ENCODE results near the gene KRTAP7-1.
A peak's percentile ranks its signal among the peaks of the same experiment; 100 is the strongest.

KRTAP7-1 gene, protein sequence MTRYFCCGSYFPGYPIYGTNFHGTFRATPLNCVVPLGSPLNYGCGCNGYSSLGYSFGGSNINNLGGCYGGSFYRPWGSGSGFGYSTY
- 0 to 0.04 (median 0) reads per million in 3 experiments for total RNA-seq

DNA sequence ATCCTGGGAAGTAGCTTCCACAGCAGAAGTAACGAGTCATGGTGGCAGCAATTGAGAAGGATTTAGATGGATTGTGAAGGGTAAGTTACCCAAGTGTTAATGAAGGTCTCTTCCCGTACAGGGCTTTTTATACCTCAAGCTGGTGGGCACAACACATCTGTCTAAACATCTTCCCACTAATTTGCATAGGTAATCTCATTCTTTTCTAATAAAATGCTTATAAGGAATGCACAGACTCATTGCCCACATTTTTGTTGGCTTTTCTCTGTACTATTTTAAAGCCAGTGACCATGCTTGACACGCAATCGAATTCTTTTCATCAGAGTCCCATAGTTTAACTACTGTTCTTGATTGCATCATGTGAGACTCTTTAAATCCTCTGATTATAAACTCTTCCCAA is at the start of gene KRTAP7-1:
TSS of gene KRTAP7-1 (minus strand) at position 101 of the 400 bp plus-strand sequence. CDS start at position 40, 61 bp downstream.
- no peak for DNase-seq

DNA sequence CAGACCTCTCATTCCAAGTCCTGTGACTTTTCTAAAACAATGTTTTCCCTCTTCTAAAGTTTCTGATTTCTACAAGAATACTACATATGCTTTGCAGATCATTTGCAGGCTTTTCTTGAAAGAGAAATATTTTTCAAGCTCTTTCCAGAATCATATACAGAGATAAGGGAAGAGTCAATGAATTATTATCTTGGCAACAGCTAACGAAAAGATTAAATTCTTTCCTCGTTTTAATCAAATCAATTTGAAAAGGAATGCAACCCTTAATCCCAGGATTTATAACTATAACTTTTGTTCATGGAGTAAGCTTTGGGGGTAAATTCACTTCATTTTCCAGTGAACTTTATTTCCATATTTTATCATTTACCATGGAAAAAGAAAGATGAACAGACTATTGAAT is 45.0 kb upstream of the KRTAP7-1 start:
- no peak for DNase-seq

DNA sequence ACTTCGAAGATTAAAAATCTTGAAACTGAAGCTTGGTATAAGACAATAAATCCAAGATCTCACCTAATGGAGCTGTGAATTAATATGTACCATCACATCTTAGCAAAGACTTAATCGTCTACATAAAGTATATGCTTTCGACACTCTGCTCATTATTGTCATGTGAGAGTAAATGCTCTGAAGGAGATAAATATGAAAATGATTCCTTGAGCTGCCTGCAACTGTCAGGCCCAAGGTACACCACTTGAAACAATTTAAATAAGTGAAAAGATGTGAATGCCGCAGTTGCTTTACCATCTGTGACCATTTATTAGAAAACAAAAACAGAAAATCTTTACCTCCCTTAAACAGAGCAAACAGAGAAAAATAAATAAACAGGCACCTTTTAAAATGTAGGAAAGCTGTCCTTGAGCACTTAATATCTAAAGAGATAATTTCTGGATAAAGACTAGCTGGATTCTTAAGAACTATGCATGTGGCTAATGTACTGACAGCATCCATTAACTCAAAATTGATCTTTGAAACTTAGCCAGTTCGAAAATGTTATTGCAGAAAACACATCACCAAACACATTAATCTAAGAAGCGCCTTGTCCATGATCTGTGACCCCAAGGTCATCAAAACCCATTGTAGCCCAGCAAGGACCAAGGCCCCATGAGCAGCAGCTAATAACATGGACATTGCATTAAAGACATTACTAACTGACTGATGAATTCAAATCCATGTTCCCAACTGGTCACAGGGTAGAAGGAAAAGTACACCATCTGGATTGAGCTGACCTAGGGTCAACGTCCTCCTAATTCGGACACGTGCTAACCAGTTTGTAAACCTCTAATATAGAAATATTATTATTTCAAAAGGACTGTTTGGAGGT is 18.3 kb upstream of the KRTAP7-1 start:
- no peak for DNase-seq

DNA sequence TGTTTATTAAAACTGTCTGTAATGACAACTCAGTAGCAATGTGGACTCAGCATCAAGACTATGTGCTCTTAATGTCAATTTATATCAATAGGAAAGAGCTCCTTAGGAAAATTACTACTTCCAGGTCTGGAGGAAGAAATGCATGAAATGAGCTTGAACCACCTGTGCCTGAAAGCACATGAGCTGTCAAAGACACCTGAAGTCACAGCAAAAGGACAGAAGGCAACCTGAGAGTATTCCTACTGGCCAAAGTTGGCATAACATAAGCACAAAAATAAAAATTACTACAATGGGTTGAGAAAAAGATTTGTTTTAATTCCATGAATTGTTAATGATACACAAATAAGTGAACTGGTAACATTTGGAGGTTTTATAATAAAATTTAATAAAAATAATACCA is 13.4 kb upstream of the KRTAP7-1 start:
- DNase-seq = no peak

DNA sequence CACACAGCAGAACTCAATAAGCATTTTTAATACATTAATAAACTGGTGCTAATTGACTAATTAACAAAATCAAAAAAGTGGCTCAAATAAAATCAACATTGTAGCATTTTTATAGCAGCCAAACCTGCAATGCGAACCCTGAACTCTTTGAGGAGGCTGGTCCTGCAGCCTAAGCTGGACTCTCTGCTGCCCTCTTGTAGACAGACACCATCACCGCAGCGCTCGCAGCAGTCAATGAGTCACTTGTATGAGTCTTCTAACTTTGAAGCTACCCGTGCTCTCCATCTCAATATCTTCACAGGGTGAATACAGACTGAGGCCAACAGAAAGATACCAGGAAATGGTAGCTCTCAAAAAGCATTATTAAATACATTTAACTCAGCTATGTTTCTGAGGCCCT is 9.7 kb upstream of the KRTAP7-1 start:
- DNase-seq = no peak

DNA sequence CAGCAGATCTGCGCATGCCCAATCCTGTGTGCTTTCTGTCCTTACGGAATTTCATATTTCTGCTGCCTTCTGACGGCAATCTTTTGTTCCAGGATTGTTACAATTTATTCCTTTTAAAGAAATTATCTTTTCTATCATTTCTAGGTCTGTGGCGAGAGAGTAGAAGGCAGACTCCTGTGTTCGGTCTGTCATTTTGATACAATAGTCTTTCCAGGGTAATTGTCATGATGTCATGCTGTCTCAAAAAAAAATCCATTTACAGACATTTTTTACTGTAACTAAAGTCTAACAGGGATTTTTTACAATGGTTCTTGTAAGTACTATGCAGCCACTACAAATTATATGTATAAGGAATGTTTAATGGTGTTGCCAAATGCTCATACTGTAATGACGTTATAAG is 9.0 kb upstream of the KRTAP7-1 start:
- no peak for DNase-seq

DNA sequence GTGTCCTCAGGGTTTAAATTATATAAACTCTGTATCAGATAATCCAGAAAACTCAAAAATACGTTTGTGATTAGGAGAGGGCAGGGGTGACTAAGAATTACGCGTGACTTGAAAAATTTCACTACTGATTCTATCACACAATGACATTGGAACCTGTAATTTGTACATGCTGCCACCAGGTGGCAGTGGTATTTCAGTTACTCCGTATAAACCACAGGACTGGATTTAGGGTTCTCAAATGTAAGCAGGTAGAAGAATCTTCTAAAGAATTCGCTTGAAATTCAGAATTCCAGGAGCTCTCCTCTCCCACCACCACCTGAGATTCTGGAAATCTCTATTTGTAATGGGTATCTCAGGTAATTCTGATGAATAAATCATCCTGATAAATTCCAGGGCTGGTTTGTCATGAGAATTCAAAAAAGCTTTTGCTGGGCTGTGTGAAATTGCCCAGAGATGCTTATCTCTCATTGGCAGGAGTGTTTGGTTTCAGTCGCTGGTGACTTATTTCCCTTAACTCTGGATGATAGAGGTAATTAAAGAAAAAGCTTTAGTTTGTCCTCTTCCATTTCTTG is 1.7 kb upstream of the KRTAP7-1 start:
- DNase-seq = peak; percentile 14

DNA sequence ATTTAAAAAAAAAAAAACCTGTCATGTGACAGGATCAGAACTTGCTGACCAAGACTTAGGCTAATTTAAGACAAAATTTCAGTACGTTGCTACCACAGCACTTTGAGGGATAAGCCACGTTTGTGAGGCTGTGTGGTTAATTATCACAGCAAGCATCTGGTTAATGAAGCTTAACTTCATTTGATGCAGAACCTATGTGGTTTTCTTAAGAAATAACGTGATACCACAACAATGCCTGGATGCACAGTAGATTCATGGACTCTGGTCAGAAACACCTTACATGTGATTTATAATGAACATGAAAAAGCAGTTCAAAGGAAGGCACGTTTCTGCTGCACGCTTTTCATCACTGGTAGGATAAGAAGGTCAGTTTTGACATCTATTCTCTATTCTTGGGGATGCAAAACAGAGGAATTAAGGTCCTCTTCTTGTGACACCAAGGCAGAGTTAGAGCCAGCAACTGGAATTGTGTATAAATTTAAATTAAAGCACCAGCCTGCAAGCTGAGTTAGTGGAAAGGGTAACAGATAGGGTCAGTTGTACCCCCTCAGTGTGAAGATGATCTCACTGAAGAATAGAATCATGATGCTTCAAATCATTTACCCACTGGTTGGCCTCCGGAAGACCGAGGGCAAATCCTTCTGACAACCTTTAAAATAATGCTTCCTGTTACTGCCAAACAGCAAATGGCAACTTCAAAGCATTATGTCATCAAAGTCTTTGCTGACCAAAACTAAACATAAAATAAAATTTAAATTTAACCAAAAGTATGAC is 10.5 kb downstream of the KRTAP7-1 start:
- no peak for DNase-seq

DNA sequence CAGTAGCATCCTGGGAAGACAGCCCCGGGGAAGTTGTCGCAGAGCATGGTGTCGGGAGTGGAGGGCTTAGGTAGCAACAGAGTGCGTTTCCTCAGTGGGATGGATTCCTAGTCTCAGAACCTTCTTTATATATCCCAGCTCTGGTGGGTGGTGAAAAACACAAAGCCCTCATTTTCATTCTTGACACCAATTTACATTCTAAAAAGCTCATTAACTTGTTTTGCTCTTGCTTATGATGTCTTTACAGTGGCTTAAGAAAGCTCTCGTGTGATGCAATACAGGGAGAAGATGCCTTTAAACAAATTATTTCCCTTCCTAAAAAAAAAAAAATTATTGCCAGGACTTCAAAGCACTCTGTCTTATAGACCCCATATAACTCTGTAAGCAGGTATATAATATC is 16.4 kb downstream of the KRTAP7-1 start, which contains the start of gene KRTAP8-1:
TSS of gene KRTAP8-1 (minus strand) at position 101 of the 400 bp plus-strand sequence. CDS start at position 47, 54 bp downstream.
- DNase-seq = no peak

DNA sequence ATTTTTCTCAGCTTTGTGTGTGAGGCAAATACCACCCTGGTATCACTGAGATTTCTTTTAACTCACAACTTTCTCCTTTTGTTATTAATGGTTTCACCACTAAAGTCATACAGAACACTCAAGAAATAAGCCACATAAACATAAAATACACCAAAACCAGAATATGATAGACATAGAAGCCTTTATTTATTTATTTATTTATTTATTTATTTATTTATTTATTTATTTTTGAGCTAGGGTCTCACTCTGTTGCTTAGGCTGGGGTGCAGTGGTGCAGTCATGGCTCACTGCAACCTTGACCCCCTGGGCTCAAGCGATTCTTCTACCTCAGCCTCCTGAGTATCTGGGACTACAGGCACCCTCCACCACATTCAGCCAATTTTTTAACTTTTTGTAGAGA is 29.0 kb downstream of the KRTAP7-1 start:
- DNase-seq = no peak

DNA sequence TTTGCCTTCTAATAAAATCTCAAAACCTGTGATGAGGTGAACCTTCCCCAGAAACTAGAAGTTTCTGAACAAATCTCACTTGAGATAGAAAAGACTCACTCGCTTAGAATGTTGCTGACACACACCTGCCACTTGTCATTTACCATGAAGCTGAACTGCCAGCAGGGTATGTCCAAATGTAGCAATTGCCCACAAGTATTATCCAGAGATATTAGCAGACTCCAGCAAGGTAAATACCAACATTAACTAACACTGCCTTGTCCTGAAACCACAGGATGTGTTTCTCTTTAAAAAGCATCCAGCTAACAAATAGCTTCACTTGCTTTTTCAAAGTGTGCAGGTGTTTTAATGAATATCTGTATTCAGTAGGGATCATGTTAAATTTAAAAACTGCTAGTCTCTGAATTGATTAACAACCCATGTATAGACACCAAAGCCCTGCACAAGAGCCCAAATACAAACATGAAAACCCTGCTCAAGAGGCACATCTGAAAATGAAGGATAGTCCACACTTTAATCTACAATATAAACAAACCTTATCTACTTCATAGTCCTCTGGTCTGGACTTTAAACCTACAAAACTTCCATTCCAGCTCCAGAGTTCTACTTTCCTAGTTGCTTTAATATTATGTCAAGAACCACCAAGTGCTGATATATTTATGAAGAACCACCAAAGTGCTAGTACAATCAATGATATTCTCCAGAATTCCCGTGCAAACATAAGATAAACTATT is 35.8 kb downstream of the KRTAP7-1 start:
- DNase-seq = no peak

DNA sequence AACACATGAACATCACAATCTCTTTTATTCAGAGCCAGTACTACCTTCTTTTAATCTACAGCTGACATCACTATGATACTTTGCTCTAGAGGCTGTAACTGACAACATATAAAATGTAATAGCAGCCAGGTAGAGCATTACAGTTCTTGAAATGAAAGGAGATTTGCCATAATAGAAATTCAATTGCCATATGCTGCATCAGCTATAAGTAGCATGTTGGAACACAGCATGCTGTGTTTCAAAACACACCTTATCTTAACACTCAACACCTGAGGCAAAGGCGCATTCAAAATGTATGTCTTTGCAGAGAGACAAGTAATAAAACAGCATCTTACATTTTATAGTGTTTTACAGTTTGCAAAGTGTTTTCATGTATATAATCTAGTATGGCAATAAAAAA is 50.3 kb downstream of the KRTAP7-1 start:
- no peak for DNase-seq
